KG1 (cell line): ENCODE measurements around the gene RALY.
"Not testable (repeated sequence)": the region's sequence is repeated elsewhere in the genome, so short reads cannot be mapped to it uniquely, and the experiment has no call there.

Experiments used
- DNase-seq: peaks from one replicate; lab custom pipeline; 2025; lab: John Stamatoyannopoulos, UW

Gene RALY

GRCh38 chr20:34109442-34109841, 115.7 kb downstream of the RALY start:
- no peak for DNase-seq

- no peak for DNase-seq
Measured at GRCh38 chr20:34110025-34110744, 116.5 kb downstream of the RALY start.

- peak; percentile 30 for DNase-seq
Measured at GRCh38 chr20:34110745-34111641, 117.3 kb downstream of the RALY start.

- peak; percentile 98 for DNase-seq
Measured at GRCh38 chr20:34111702-34112599, 118.2 kb downstream of the RALY start, which contains the start of gene EIF2S2. Gene EIF2S2 (minus strand): TSS chr20:34112243. CDS start chr20:34112110, 133 bp downstream.

- DNase-seq, result peak; percentile 89
Measured at GRCh38 chr20:34112600-34113101, 118.9 kb downstream of the RALY start.

GRCh38 chr20:34114809-34115208, 121.1 kb downstream of the RALY start:
- no peak for DNase-seq

GRCh38 chr20:34115232-34115631, 121.5 kb downstream of the RALY start:
- no peak for DNase-seq

- no peak for DNase-seq
Measured at GRCh38 chr20:34120213-34120612, 126.5 kb downstream of the RALY start.

GRCh38 chr20:34122274-34122980, 128.7 kb downstream of the RALY start:
- no peak for DNase-seq

GRCh38 chr20:34123309-34123708, 129.6 kb downstream of the RALY start:
- DNase-seq, result no peak

- no peak for DNase-seq
Measured at GRCh38 chr20:34124469-34125249, 130.9 kb downstream of the RALY start.

- no peak for DNase-seq
Measured at GRCh38 chr20:34127792-34128191, 134.1 kb downstream of the RALY start.

GRCh38 chr20:34129518-34130162, 135.9 kb downstream of the RALY start:
- peak; percentile 34 for DNase-seq

- DNase-seq, result no peak
Measured at GRCh38 chr20:34131491-34131890, 137.8 kb downstream of the RALY start.

- not testable (repeated sequence) for DNase-seq
Measured at GRCh38 chr20:34132491-34132890, 138.8 kb downstream of the RALY start.

GRCh38 chr20:34132943-34133342, 139.2 kb downstream of the RALY start:
- not testable (repeated sequence) for DNase-seq

GRCh38 chr20:34133365-34133860, 139.7 kb downstream of the RALY start:
- not testable (repeated sequence) for DNase-seq
